Stimulated activated CD8-positive, alpha-beta memory T cell treated with anti-CD3 and anti-CD28 coated beads, Interleukin-4, amount 100 ng/mL, for 1 hour (primary cell): ENCODE results near the gene PAPPA.

Experiments
- DNase-seq, 2 donors: peaks; one replicate each; pipeline ENCODE4 v3.0.0-alpha.2; 2020; ENCODE audit warnings: low read depth in 2 of 2, low spot score in 1 of 2

PAPPA gene

GRCh38 chr9:116213693-116214047 is 60.1 kb downstream of the PAPPA start:
- no peak for DNase-seq

DNA sequence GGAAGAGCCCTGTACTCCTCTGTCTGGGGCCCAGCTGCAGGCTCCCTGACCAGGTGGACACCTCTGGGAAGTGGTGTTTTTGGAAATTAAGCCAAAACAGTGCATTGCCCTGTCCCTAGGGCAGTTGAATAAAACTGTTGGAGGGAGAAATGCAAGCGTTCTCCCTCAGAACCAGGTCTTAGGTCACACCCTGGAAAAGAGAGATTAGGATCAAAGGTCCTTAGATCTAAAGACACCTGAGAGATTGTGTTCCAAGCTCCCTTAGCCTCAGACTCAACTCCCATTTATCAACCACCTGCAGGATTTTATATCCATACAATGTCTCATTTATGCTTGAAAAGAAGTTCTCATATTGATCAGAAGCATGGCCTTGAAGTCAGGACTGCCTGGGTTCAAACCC is 64.8 kb downstream of the PAPPA start:
- no peak for DNase-seq

DNA sequence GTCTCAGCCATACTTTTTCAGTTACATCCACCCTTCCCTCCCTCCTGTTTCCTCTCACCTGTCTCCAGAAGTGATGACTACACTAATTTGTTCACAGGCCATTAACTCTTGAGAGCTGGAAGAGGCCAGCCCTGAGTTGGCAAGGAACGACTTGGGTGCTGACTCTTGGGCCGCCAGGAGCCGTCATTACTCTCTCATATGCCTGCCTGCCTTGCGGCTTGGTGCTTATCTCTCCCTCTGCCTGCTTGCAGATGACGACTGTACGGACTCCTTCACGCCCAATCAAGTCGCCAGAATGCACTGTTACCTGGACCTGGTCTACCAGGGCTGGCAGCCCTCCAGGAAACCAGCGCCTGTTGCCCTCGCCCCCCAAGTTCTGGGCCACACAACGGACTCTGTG is 66.1 kb downstream of the PAPPA start:
- DNase-seq: no peak

DNA sequence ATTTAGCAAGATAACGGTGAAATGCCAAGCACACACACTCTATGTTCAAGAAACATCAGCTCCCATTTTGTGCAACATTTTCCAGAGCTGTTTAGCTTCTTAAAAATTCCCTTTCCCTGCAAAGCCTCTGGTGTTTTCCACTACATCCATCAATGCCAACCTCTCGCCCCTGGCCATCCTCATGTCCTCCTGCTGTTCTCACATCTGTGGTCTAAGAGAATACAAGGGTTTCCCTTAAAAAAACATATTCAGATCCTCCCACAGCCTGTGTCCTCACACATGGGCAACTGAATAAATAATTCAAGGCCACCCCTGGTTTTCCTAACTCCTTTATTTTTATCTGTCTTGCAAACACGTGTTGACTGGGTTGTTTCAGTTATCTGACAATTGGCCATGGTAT is 70.3 kb downstream of the PAPPA start:
- no peak for DNase-seq

DNA sequence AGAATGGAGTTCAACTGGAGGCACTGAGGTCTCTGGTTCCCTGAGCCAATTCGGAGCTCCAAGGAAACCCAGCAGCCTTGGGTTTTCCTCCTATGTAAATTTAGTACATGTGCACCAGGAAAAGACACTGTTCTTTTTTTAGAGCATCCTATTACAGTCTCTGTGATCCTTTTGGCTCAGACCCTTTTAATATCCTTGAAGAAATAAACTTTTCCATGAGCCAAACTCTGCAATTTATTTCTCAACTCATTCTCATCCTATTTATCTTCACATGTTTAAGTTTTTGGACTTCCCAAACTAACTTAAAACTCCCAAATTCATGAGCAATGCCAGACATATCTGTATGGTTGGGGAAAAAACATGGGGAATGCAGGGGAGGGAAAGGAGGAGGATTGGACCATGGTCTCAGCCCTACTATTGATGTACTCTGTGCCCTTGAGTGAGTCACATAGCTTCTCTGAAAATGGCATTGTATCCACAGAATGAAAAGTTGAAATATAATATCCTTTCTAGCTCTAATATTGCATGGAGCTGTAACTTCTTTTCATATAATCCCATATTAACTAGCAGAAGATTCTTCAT is 76.6 kb downstream of the PAPPA start:
- DNase-seq: no peak

- no peak for DNase-seq
Measured at GRCh38 chr9:116232424-116233159, 79.0 kb downstream of the PAPPA start.

GRCh38 chr9:116233160-116233530 is 79.6 kb downstream of the PAPPA start:
- DNase-seq: no peak

- DNase-seq: no peak
Measured at GRCh38 chr9:116234081-116234480, 80.5 kb downstream of the PAPPA start.

GRCh38 chr9:116236979-116237378 is 83.4 kb downstream of the PAPPA start:
- no peak for DNase-seq

- DNase-seq: no peak
Measured at GRCh38 chr9:116237456-116237855, 83.9 kb downstream of the PAPPA start.

GRCh38 chr9:116238225-116238624 is 84.6 kb downstream of the PAPPA start:
- no peak for DNase-seq

- DNase-seq: no peak
Measured at GRCh38 chr9:116238776-116239340, 85.3 kb downstream of the PAPPA start.

DNA sequence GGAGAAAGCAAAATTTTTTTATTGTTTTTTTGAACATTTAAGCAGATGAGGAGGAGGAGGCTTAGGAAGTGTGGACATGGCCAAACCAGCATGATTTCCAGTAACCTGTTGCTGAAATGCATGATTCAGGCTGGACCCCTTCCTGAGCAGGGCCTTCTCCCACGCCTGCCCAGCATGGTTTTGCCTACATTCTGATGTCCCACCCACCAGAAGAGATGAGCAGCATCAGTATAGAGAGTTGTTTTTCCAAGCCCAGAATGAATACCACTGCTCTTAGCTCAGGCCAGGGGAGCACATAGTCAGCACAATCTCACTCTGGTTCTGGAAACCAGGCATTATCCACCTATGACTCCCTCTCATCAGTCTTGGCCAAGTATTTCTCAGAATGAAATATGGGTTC is 90.1 kb downstream of the PAPPA start:
- DNase-seq: no peak

GRCh38 chr9:116247284-116247683 is 93.7 kb downstream of the PAPPA start:
- DNase-seq: no peak

GRCh38 chr9:116247791-116248374 is 94.3 kb downstream of the PAPPA start:
- DNase-seq: no peak

- DNase-seq: no peak
Measured at GRCh38 chr9:116250891-116251290, 97.3 kb downstream of the PAPPA start.

GRCh38 chr9:116251366-116251765 is 97.8 kb downstream of the PAPPA start:
- DNase-seq: no peak

GRCh38 chr9:116260531-116260930 is 106.9 kb downstream of the PAPPA start:
- no peak for DNase-seq

DNA sequence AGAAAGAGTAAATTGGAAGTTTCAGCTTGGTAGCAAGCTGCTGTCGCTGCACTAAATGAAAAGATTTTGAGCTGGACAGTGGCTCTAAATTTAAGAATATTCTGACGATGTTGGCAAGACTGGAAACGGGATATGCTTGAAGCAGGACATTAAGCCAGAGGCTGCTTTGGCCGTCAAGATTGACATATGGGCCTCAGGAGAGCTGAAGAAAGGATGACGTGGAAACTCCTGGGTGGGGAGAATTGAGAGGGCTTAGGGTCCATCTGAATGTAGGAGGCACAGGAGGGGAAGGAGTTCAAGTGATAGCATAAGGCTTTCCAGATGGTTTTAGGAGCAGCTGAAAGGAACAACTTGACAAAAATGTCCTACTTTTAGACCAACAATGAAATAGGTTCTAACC is 108.9 kb downstream of the PAPPA start:
- no peak for DNase-seq

- no peak for DNase-seq
Measured at GRCh38 chr9:116264361-116264760, 110.8 kb downstream of the PAPPA start.

GRCh38 chr9:116267021-116267420 is 113.4 kb downstream of the PAPPA start:
- DNase-seq: no peak

- no peak for DNase-seq
Measured at GRCh38 chr9:116269250-116269649, 115.7 kb downstream of the PAPPA start.

- DNase-seq: no peak
Measured at GRCh38 chr9:116270546-116270945, 117.0 kb downstream of the PAPPA start.
